GM12878 (cell line): ENCODE results near the gene COL15A1.

Experiments used
- ESRRA ChIP-seq: IDR thresholded peaks from 2 replicates; pipeline ENCODE4 v1.6.1; 2012; ENCODE audit warnings: mild to moderate bottlenecking, low read length, improper control_type of control experiment
- EZH2 ChIP-seq: IDR thresholded peaks from 2 replicates; pipeline ENCODE4 v1.6.1; 2012; ENCODE audit warnings: low read depth, mild to moderate bottlenecking, control low read depth, inconsistent platforms, low read length, borderline replicate concordance; ENCODE audit not compliant: control insufficient read depth
- LARP7 ChIP-seq: fragments of 450-650 bp; IDR thresholded peaks from 2 replicates; pipeline ENCODE4 v1.6.1; 2017; ENCODE audit warnings: mild to moderate bottlenecking
- NFIC ChIP-seq: IDR thresholded peaks from 2 replicates; pipeline ENCODE4 v1.6.1; 2012; ENCODE audit warnings: low read depth, mild to moderate bottlenecking, inconsistent platforms, low read length, moderate library complexity
- POLR2AphosphoS5 ChIP-seq: IDR thresholded peaks from 2 replicates; pipeline ENCODE4 v1.6.1; 2011; ENCODE audit warnings: mild to moderate bottlenecking, low read length, inconsistent platforms

- TF ChIP-seq LARP7 (no peak), NFIC (no peak), EZH2 (no peak), POLR2AphosphoS5 (no peak), ESRRA (no peak)
Observed at GRCh38 chr9:98949565-98949964, 5.9 kb downstream of the COL15A1 start.
